Measurements from ENCODE around the gene NRXN2. TPM values are rescaled to one million over a fixed set of nuclear protein-coding genes. Genes with fewer than 3 reads are reported as not detected.

NRXN2 gene
- total RNA-seq, 3 donors from 2014 or later, result 3.9 to 42.0 (median 6.9) TPM

DNA sequence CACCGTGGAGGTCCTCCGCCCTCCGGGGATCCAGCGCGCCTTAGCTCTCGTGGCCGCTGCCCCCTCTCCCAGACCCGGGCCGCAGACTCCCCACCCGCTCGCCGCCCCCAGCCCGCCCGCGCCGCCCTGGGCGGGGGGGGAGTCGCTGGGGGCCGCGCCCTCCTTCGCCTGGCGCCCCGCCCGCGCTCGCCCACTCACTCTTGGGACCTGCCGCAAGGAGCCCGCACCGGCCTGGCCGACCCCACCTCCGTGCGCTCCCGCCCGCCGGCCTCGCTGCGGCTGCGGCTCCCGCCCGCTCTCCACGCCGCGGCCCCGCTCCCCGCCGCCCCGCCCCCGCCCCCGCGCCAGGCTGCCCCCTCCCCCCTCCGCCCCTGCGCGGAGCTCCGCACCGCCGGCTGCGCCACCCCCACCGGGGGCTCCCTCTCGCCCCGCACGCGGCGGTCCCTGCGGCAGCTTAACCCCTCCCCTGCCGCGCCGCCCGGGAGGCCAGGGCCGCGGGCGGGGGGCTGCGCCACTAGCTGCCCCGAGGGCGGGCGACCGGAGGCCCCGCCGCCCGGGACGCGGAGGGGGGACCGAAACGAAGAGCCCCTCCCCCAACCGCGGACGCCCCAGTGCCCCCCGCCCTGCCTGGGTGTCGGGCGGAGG lies 21.7 kb upstream of the NRXN2 start:
- ATAC-seq, result no peak

DNA sequence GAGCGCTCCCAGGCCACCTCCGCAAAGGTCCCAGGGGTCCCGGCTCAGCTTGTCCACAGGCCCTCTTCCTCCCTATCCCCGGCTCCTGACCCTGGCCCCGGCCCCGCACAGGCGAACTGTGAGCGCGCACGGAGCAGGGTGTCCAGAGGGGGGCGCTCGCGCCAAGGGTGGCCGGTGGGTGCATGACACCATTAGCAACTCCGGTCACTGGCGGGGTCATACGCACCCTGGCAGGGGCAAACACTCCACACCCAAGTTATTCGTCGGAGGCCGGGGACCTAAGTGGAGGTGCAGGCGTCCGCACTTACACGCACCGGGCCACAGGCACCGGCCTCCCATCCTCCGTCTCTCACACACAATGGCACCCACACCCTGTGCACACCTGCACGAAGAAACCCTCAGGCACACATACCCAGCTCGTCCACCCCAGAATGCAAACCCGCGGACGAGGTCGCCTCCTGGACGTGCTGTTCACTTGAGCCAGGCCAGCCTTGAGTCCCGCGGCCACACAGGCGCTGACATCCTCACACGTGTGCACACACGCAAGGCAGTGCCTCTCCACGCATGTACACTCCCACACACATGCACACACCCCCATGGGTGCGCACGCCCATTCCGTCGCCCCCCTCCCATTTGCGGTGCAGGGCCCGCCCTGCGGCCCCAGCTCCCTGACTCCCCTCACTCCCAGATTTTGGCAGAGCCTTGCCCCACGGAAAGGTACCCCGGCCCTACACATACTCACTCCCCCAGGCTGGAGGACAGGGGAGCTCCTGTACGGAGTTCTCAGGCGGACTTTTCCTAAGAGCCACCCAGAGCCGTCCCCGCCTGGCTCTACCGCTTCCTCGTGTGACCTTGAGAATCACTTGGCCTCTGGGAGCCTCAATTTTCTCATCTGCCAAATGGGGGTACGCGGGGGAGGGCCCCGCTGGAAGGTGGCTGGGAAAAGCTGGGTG lies 20.9 kb upstream of the NRXN2 start, which contains the start of gene RASGRP2:
Gene RASGRP2 (minus strand): TSS at position 552 of the 953 bp plus-strand sequence. CDS start 1,276 bp downstream, outside the sequence.
- TF ChIP-seq, protein P1, sequence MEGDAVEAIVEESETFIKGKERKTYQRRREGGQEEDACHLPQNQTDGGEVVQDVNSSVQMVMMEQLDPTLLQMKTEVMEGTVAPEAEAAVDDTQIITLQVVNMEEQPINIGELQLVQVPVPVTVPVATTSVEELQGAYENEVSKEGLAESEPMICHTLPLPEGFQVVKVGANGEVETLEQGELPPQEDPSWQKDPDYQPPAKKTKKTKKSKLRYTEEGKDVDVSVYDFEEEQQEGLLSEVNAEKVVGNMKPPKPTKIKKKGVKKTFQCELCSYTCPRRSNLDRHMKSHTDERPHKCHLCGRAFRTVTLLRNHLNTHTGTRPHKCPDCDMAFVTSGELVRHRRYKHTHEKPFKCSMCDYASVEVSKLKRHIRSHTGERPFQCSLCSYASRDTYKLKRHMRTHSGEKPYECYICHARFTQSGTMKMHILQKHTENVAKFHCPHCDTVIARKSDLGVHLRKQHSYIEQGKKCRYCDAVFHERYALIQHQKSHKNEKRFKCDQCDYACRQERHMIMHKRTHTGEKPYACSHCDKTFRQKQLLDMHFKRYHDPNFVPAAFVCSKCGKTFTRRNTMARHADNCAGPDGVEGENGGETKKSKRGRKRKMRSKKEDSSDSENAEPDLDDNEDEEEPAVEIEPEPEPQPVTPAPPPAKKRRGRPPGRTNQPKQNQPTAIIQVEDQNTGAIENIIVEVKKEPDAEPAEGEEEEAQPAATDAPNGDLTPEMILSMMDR (IDR thresholded peaks at IDR 0.05), result no peak
- peak; percentile 71 to 92 (median 86) for DNase-seq
- Histone ChIP-seq H3K36me3 (ENCODE audit: low read depth) (no peaks in the 10 kb centered on the region), H3K9me3 (no peaks in the 10 kb centered on the region), H3K4me1 (ENCODE audit: low read depth) (peaks cover 28% of the 10 kb centered on the region), H3K4me3 (no peak within 1 kb of the TSS)
- ATAC-seq, result peak; percentile 62
- intact Hi-C loops (cut with DNase I, micrococcal nuclease), result no loop called here

More for the DNA sequence above, 21.7 kb upstream of the NRXN2 start:
- Histone ChIP-seq H3K4me1 (ENCODE audit: low read depth) (peaks cover 28% of the 10 kb centered on the region), H3K4me3 (no peak overlapping the region), H3K9me3 (no peaks in the 10 kb centered on the region), H3K36me3 (ENCODE audit: low read depth) (no peaks in the 10 kb centered on the region)
- TF ChIP-seq, protein P1 (IDR thresholded peaks at IDR 0.05), result no peak
- intact Hi-C loops (cut with DNase I, micrococcal nuclease), result no loop called here
- no peak for DNase-seq

DNA sequence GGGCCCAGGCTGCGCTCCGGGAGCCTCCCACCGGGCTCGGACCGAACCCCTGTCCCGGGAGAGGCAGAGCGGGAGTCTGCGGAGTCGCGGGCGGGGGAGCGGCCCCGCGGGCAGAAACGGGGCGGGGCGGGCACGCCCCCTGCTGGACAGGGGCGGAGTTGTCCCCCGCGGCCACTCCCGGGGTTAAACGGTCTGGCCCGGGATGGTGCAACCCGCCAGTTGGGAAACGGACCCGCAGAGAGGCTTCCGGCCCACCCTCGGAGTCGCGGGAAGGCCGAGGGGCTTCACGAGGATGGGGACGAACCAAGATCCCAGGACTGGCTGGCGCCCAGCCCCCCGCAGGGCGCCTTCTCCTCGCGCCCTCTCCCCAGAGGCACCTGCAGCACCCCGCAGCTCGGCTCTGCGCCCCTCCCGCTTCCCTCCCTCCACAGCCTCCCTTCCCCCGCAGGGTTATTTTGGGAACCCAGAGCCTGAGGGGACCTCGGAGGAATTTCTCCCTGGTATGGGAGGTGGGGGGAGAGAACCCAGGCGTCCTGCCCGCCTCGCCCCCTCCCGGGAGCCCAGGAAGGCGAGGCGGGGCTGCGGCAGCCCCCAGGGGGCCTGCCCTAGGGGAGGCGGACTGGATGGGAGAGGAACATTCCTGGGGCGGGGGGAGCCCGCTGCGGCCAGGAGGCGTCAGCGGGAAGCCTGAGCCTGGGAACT lies 20.0 kb upstream of the NRXN2 start:
- DNase-seq, result peak; percentile 73 to 85 (median 85)
- ATAC-seq, result peak; percentile 75
- Histone ChIP-seq H3K36me3 (ENCODE audit: low read depth) (no peaks in the 10 kb centered on the region), H3K9me3 (no peaks in the 10 kb centered on the region), H3K4me3 (peak overlapping the region; percentile 11), H3K4me1 (ENCODE audit: low read depth) (peaks cover 28% of the 10 kb centered on the region)
- intact Hi-C loops (cut with DNase I, micrococcal nuclease), result no loop called here
- TF ChIP-seq, protein P1 (IDR thresholded peaks at IDR 0.05), result peak; percentile 92

DNA sequence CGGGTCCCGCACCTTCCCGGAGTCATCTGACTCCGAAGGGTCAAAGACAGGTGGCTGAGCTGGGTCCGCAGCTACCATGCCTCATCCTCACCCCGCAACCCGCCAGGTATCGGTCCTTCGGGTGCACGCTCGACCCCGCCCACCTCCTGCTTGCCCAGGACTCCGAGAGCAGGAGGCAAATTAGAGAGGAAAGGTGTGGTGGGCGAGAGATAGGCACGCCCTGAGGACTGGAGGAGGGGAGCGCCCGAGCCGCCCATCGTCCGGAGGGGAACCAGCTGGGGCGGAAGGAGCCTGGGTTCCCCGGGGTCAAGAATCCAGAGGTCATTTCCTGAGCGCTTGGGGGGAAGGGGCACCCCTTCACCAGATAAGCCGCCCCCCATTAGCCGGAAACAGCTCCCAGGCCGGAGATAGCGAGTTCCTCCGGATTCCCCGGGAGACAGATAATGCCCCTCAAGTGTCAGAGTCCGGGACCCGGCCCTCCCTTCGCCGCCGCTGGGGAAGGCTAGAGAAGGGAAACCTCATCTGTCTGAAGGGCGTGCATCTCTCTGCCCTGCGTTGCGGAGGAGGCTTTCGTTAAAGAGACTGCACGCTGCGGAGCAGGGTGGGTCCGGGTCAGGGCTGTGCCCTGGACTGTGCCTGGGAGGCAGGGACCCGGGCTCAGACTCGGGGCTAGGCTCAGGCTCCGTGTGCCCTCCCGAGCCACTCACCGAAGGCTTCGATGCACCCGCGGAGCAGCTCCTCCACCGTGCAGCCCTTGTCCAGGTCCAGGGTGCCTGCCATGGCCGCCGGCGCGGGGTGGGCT lies 19.3 kb upstream of the NRXN2 start:
- intact Hi-C loops (cut with DNase I, micrococcal nuclease), result no loop called here

More for the DNA sequence above, 19.3 kb upstream of the NRXN2 start:
- H3K4me3 ChIP-seq, result peak overlapping the region; percentile 11
- H3K4me1 ChIP-seq (ENCODE audit: low read depth), result peaks cover 28% of the 10 kb centered on the region
- H3K9me3 ChIP-seq, result no peaks in the 10 kb centered on the region
- no peaks in the 10 kb centered on the region for H3K36me3 ChIP-seq (ENCODE audit: low read depth)
- TF ChIP-seq, protein P1 (IDR thresholded peaks at IDR 0.05), result no peak
- ATAC-seq, result peak; percentile 13
- peak in 1 of 3 donors; percentile 74 for DNase-seq
